ENCODE results near the gene HJV.
"Not testable (repeated sequence)": the region's sequence is repeated elsewhere in the genome, so short reads cannot be mapped to it uniquely, and the experiment has no call there.

DNA sequence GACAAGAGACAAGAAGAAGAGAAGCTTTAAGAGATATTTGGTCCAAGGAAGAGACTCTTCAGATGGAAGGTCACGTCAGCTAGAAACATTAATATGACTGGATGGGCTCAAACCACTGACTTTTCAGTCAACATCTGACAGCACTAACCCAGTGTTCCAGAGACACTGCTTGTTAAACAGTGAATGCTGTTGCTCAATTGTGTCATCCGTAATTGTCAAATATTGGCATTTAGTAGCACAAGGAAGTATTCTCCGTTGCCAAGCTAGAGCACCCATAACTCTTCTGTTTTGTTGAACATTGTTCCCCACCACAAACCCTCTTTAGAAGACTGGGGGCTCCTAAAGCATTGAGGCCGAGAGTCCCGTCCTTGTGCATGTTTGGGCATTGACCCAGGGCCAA, 37.6 kb upstream of the HJV start:
- TF ChIP-seq, protein P1, sequence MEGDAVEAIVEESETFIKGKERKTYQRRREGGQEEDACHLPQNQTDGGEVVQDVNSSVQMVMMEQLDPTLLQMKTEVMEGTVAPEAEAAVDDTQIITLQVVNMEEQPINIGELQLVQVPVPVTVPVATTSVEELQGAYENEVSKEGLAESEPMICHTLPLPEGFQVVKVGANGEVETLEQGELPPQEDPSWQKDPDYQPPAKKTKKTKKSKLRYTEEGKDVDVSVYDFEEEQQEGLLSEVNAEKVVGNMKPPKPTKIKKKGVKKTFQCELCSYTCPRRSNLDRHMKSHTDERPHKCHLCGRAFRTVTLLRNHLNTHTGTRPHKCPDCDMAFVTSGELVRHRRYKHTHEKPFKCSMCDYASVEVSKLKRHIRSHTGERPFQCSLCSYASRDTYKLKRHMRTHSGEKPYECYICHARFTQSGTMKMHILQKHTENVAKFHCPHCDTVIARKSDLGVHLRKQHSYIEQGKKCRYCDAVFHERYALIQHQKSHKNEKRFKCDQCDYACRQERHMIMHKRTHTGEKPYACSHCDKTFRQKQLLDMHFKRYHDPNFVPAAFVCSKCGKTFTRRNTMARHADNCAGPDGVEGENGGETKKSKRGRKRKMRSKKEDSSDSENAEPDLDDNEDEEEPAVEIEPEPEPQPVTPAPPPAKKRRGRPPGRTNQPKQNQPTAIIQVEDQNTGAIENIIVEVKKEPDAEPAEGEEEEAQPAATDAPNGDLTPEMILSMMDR (IDR thresholded peaks at IDR 0.05; ENCODE audit: insufficient read depth, low read depth, low read length) = not testable (repeated sequence)
- not testable (repeated sequence) for TF ChIP-seq EZH2 (IDR thresholded peaks at IDR 0.05; ENCODE audit: insufficient read depth, low read length)

Data from astrocyte (in vitro differentiated cells and primary cell).